GM12878 (cell line): ENCODE results near the gene CYSTM1. TPM values are rescaled to one million over a fixed set of nuclear protein-coding genes. Genes with fewer than 3 reads are reported as not detected.

Experiments used
- ATAC-seq: fragments of 200-7000 bp; cut with Tn5 transposase; 3 replicates; pipeline ENCODE4 v1.9.1; 2020; ENCODE audit warnings: mild to moderate bottlenecking, moderate library complexity
- BruUV-seq: library from RNA; stranded (reverse); fragments of 400-500 nt; replicated peaks from 2 replicates; lab custom pipeline; 2021; lab: Mats Ljungman, UMichigan
- CTCF ChIA-PET: fragments of 300-600 bp; sonication (Branson Sonifier 250); formaldehyde crosslinking; extraction: SDS; loops from one replicate; lab custom pipeline; 2021; ENCODE audit warnings: inconsistent platforms; lab: Yijun Ruan, JAX
- POLR2A ChIA-PET: fragments of 350-600 bp; formaldehyde crosslinking; extraction: SDS; loops from one replicate; lab custom pipeline; 2021; ENCODE audit warnings: inconsistent platforms; lab: Charles Lee
- RAD21 ChIA-PET: fragments of 300-600 bp; sonication (Branson Sonifier 250); formaldehyde crosslinking; loops from one replicate; lab custom pipeline; 2023; ENCODE audit warnings: antibody characterized with exemption; ENCODE audit not compliant: unreplicated experiment; lab: Charles Lee
- SMC1A ChIA-PET: fragments of 300-600 bp; sonication (Branson Sonifier 250); formaldehyde crosslinking; loops from one replicate; lab custom pipeline; 2023; ENCODE audit not compliant: unreplicated experiment, uncharacterized antibody; lab: Charles Lee
- DNase-seq: peaks from one replicate; pipeline ENCODE4 v3.0.0-alpha.2; 2011; ENCODE audit warnings: low read depth, low spot score
- FAIRE-seq: peaks from 3 replicates; lab custom pipeline; 2011; peaks lifted over from hg19 to GRCh38; lab: Jason Lieb, UNC
- H2AFZ ChIP-seq: 2 replicates; pipeline ENCODE4 v1.6.0; 2011; ENCODE audit warnings: low read depth, low read length, control low read depth; ENCODE audit not compliant: control insufficient read depth
- H3K27ac ChIP-seq: 2 replicates; pipeline ENCODE4 v1.5.1; 2011; ENCODE audit warnings: control low read depth; ENCODE audit not compliant: control insufficient read depth, insufficient read depth
- H3K27me3 ChIP-seq, 2 experiments: replicated peaks in 1 of 2; 2 replicates each; pipeline versions ENCODE4 v1.6.0 to v1.6.1; 2011; ENCODE audit warnings: low read length in 1 of 2; ENCODE audit not compliant: control insufficient read depth in 2 of 2, insufficient read depth in 2 of 2
- H3K36me3 ChIP-seq, 2 experiments: 2 replicates each; pipeline ENCODE4 v1.5.1; 2011; ENCODE audit warnings: low read length in 1 of 2; ENCODE audit not compliant: control insufficient read depth in 2 of 2, insufficient read depth in 2 of 2
- H3K4me1 ChIP-seq: 2 replicates; pipeline ENCODE4 v1.6.1; 2011; ENCODE audit warnings: mild to moderate bottlenecking, low read length, moderate library complexity, mixed read lengths; ENCODE audit not compliant: control insufficient read depth, insufficient read depth
- H3K4me2 ChIP-seq: 2 replicates; pipeline ENCODE4 v1.6.0; 2011; ENCODE audit warnings: control low read depth; ENCODE audit not compliant: control insufficient read depth, insufficient read depth
- H3K4me3 ChIP-seq: fragments of 200-600 bp; sonication (generic); 2 replicates; pipeline ENCODE4 v1.5.1; 2016
- H3K79me2 ChIP-seq: 2 replicates; pipeline ENCODE4 v1.6.0; 2011; ENCODE audit warnings: low read length; ENCODE audit not compliant: control insufficient read depth, insufficient read depth
- H3K9ac ChIP-seq: 2 replicates; pipeline ENCODE4 v1.8.0; 2011; ENCODE audit warnings: low read length, control low read depth, mixed read lengths; ENCODE audit not compliant: control insufficient read depth, insufficient read depth
- H3K9me3 ChIP-seq: replicated peaks from 3 replicates; pipeline ENCODE4 v1.5.1; 2011; ENCODE audit warnings: mild to moderate bottlenecking, low read length; ENCODE audit not compliant: control insufficient read depth, insufficient read depth
- H4K20me1 ChIP-seq: 2 replicates; pipeline ENCODE4 v1.6.0; 2011; ENCODE audit not compliant: control insufficient read depth, insufficient read depth
- ETV6 ChIP-seq, 2 experiments: fragments of 450-650 bp in 1 of 2; IDR thresholded peaks in 1 of 2; conservative IDR thresholded peaks in 1 of 2; 2 replicates each; pipeline ENCODE4 v1.6.1; 2014; ENCODE audit warnings: antibody characterized with exemption in 1 of 2, borderline replicate concordance in 1 of 2, low read depth in 1 of 2, mild to moderate bottlenecking in 1 of 2, moderate library complexity in 1 of 2
- HDAC2 ChIP-seq: fragments of 200-600 bp; sonication (generic); IDR thresholded peaks from 2 replicates; pipeline ENCODE4 v1.6.1; 2017
- HDAC6 ChIP-seq: fragments of 200-600 bp; sonication (generic); IDR thresholded peaks from one replicate; pipeline ENCODE4 v1.8.0; 2017; ENCODE audit warnings: antibody characterized with exemption; ENCODE audit not compliant: unreplicated experiment
- JUNB ChIP-seq: IDR thresholded peaks from 2 replicates; pipeline ENCODE4 v1.6.1; 2016; ENCODE audit warnings: antibody characterized with exemption, mild to moderate bottlenecking
- MYC ChIP-seq: IDR thresholded peaks from 2 replicates; pipeline ENCODE4 v1.6.1; 2011; ENCODE audit warnings: mild to moderate bottlenecking, low read length, moderate library complexity, inconsistent platforms; ENCODE audit not compliant: insufficient read depth, insufficient replicate concordance, insufficient read length, severe bottlenecking
- STAT1 ChIP-seq: fragments of 450-650 bp; conservative IDR thresholded peaks from 2 replicates; pipeline ENCODE4 v1.6.1; 2014; ENCODE audit warnings: antibody characterized with exemption, mild to moderate bottlenecking
- TCF12 ChIP-seq: IDR thresholded peaks from 2 replicates; pipeline ENCODE4 v1.6.1; 2011; ENCODE audit warnings: low read depth, mild to moderate bottlenecking, low read length
- WGBS: methylation state at CpG from one replicate; pipeline ENCODE4 v1.1.6; 2016; ENCODE audit warnings: low lambda C conversion rate; ENCODE audit not compliant: insufficient replicate concordance, insufficient coverage; ENCODE audit errors: missing lambda C conversion rate; 5-methylcytosine and 5-hydroxymethylcytosine counted together
- in situ Hi-C: fragments of 300-500 bp; cut with MboI; formaldehyde crosslinking; loops from 9 replicates; pipeline ENCODE4 v1.14.3; 2018; ENCODE audit warnings: mixed read lengths
- intact Hi-C: fragments of 100-400 bp; cut with micrococcal nuclease; formaldehyde crosslinking; loops from one replicate; pipeline ENCODE4 v1.14.2; 2022; ENCODE audit not compliant: unreplicated experiment
- polyA plus RNA-seq, 11 experiments: library from polyadenylated mRNA; depleted of rRNA in 4 of 11; unstranded in 6 of 11; stranded (reverse) in 5 of 11; fragments of >200 nt; fragmentation: Nextera tagmentation in 4 of 11; fragmentation: Illumina TruSeq in 1 of 11; extraction: Ambion mirVana in 4 of 11; extraction: Trizol in 1 of 11; gene quantifications; 1 replicate in 1 of 11; 2 replicates in 10 of 11; pipeline versions ENCODE4 v1.2.1 to v1.2.3, GENCODE V29; 2011 to 2016; ENCODE audit warnings: inconsistent platforms in 2 of 11, missing spikeins in 2 of 11, low read depth in 1 of 11
- total RNA-seq, 4 experiments: library from RNA; depleted of rRNA in 3 of 4; stranded (reverse); fragments of >200 nt in 3 of 4; fragmentation: Illumina TruSeq in 1 of 4; extraction: Trizol in 1 of 4; gene quantifications; 2 replicates each; pipeline versions ENCODE4 v1.2.1 to v1.2.3, GENCODE V29; 2013 to 2021
- TF ChIP-seq, protein P1 (sequence below): fragments of 450-650 bp; IDR thresholded peaks from 2 replicates; pipeline ENCODE4 v1.6.1; 2017; ENCODE audit warnings: mild to moderate bottlenecking, moderate library complexity
- TF ChIP-seq, protein P2 (sequence below): IDR thresholded peaks from 2 replicates; pipeline ENCODE4 v1.6.1; 2012; ENCODE audit warnings: low read depth, low read length, improper control_type of control experiment
- TF ChIP-seq, protein P3 (sequence below): fragments of 150-350 bp; IDR thresholded peaks from 2 replicates; pipeline ENCODE4 v1.6.1; 2016; ENCODE audit warnings: low read depth, low read length
- TF ChIP-seq, protein P4 (sequence below): fragments of 450-650 bp; IDR thresholded peaks from 2 replicates; pipeline ENCODE4 v1.6.1; 2017; ENCODE audit warnings: mild to moderate bottlenecking, moderate library complexity

Gene CYSTM1
- total and polyA plus RNA-seq, 10 of the 15 experiments (the other 5 are each of a cell fraction or from before 2014, with no cell fraction given), result 52.7 to 261 (median 98.7) TPM

DNA sequence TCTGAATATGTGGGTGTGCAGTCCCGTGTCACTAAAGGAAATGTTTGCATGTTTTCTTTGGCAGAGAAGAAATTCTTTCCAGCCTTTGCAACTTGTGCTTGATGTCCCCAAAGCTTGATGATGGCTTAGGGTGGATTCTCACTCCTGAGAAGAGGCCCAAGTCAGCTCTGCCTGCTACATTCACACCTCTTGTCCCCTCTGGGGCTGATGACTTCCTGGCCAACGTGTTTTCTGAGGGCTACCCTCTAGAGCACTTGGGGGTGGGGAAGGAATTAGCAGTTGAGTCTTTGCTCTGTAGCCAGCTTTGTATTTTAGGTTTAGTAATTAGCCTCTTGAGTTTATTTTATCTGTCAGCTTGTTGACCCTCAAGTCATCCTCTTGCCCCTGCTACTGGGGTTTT is 19.7 kb downstream of the CYSTM1 start:
- H3K27me3 ChIP-seq, result no peaks in the 10 kb centered on the region
- H3K4me3 ChIP-seq, result no peak overlapping the region
- BruUV-seq, result no TSS peak
- H4K20me1 ChIP-seq, result no peaks in the 10 kb centered on the region
- FAIRE-seq (no peak), DNase-seq (no peak), ATAC-seq (no peak)
- H3K79me2 ChIP-seq, result no peaks in the 10 kb centered on the region
- ChIA-PET SMC1A (interaction anchor here (1.2 kb wide), 1 partner anchor 25 kb away, joined by 7 read pairs; no protein-coding TSS in a partner anchor), RAD21 (no interaction called here), CTCF (interaction anchor here (1.3 kb wide), 1 partner anchor 50 kb away, joined by 4 read pairs; no protein-coding TSS in a partner anchor), POLR2A (interaction anchor here (1.4 kb wide), 1 partner anchor 8 kb away, joined by 8 read pairs; no protein-coding TSS in a partner anchor)
- no peak overlapping the region for H3K4me2 ChIP-seq
- H3K9me3 ChIP-seq, result no peaks in the 10 kb centered on the region
- no peak overlapping the region for H2AFZ ChIP-seq
- intact Hi-C loops (no loop called here), in situ Hi-C loops (no loop called here)
- WGBS, result 3% methylated on average over 2 of the region's 2 CpGs
- no peaks in the 10 kb centered on the region; a peak in 1 of 4 replicates for H3K36me3 ChIP-seq
- no peaks in the 10 kb centered on the region for H3K4me1 ChIP-seq
- H3K27ac ChIP-seq, result no peak overlapping the region
- no peak overlapping the region for H3K9ac ChIP-seq
- TF ChIP-seq, protein P1, sequence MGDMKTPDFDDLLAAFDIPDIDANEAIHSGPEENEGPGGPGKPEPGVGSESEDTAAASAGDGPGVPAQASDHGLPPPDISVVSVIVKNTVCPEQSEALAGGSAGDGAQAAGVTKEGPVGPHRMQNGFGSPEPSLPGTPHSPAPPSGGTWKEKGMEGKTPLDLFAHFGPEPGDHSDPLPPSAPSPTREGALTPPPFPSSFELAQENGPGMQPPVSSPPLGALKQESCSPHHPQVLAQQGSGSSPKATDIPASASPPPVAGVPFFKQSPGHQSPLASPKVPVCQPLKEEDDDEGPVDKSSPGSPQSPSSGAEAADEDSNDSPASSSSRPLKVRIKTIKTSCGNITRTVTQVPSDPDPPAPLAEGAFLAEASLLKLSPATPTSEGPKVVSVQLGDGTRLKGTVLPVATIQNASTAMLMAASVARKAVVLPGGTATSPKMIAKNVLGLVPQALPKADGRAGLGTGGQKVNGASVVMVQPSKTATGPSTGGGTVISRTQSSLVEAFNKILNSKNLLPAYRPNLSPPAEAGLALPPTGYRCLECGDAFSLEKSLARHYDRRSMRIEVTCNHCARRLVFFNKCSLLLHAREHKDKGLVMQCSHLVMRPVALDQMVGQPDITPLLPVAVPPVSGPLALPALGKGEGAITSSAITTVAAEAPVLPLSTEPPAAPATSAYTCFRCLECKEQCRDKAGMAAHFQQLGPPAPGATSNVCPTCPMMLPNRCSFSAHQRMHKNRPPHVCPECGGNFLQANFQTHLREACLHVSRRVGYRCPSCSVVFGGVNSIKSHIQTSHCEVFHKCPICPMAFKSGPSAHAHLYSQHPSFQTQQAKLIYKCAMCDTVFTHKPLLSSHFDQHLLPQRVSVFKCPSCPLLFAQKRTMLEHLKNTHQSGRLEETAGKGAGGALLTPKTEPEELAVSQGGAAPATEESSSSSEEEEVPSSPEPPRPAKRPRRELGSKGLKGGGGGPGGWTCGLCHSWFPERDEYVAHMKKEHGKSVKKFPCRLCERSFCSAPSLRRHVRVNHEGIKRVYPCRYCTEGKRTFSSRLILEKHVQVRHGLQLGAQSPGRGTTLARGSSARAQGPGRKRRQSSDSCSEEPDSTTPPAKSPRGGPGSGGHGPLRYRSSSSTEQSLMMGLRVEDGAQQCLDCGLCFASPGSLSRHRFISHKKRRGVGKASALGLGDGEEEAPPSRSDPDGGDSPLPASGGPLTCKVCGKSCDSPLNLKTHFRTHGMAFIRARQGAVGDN, result no peak
- TF ChIP-seq STAT1 (no peak), HDAC6 (no peak), HDAC2 (no peak), MYC (no peak), JUNB (no peak), ETV6 (conservative IDR thresholded peaks at IDR 0.05 in 1 of 2, IDR thresholded peaks at IDR 0.05 in 1 of 2; ENCODE audit: borderline replicate concordance in 1 of 2, low read depth in 1 of 2) (no peak), TCF12 (no peak)
- TF ChIP-seq, protein P2, sequence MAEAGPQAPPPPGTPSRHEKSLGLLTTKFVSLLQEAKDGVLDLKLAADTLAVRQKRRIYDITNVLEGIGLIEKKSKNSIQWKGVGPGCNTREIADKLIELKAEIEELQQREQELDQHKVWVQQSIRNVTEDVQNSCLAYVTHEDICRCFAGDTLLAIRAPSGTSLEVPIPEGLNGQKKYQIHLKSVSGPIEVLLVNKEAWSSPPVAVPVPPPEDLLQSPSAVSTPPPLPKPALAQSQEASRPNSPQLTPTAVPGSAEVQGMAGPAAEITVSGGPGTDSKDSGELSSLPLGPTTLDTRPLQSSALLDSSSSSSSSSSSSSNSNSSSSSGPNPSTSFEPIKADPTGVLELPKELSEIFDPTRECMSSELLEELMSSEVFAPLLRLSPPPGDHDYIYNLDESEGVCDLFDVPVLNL, result no peak
- TF ChIP-seq, protein P3, sequence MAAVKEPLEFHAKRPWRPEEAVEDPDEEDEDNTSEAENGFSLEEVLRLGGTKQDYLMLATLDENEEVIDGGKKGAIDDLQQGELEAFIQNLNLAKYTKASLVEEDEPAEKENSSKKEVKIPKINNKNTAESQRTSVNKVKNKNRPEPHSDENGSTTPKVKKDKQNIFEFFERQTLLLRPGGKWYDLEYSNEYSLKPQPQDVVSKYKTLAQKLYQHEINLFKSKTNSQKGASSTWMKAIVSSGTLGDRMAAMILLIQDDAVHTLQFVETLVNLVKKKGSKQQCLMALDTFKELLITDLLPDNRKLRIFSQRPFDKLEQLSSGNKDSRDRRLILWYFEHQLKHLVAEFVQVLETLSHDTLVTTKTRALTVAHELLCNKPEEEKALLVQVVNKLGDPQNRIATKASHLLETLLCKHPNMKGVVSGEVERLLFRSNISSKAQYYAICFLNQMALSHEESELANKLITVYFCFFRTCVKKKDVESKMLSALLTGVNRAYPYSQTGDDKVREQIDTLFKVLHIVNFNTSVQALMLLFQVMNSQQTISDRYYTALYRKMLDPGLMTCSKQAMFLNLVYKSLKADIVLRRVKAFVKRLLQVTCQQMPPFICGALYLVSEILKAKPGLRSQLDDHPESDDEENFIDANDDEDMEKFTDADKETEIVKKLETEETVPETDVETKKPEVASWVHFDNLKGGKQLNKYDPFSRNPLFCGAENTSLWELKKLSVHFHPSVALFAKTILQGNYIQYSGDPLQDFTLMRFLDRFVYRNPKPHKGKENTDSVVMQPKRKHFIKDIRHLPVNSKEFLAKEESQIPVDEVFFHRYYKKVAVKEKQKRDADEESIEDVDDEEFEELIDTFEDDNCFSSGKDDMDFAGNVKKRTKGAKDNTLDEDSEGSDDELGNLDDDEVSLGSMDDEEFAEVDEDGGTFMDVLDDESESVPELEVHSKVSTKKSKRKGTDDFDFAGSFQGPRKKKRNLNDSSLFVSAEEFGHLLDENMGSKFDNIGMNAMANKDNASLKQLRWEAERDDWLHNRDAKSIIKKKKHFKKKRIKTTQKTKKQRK, result no peak
- TF ChIP-seq, protein P4, sequence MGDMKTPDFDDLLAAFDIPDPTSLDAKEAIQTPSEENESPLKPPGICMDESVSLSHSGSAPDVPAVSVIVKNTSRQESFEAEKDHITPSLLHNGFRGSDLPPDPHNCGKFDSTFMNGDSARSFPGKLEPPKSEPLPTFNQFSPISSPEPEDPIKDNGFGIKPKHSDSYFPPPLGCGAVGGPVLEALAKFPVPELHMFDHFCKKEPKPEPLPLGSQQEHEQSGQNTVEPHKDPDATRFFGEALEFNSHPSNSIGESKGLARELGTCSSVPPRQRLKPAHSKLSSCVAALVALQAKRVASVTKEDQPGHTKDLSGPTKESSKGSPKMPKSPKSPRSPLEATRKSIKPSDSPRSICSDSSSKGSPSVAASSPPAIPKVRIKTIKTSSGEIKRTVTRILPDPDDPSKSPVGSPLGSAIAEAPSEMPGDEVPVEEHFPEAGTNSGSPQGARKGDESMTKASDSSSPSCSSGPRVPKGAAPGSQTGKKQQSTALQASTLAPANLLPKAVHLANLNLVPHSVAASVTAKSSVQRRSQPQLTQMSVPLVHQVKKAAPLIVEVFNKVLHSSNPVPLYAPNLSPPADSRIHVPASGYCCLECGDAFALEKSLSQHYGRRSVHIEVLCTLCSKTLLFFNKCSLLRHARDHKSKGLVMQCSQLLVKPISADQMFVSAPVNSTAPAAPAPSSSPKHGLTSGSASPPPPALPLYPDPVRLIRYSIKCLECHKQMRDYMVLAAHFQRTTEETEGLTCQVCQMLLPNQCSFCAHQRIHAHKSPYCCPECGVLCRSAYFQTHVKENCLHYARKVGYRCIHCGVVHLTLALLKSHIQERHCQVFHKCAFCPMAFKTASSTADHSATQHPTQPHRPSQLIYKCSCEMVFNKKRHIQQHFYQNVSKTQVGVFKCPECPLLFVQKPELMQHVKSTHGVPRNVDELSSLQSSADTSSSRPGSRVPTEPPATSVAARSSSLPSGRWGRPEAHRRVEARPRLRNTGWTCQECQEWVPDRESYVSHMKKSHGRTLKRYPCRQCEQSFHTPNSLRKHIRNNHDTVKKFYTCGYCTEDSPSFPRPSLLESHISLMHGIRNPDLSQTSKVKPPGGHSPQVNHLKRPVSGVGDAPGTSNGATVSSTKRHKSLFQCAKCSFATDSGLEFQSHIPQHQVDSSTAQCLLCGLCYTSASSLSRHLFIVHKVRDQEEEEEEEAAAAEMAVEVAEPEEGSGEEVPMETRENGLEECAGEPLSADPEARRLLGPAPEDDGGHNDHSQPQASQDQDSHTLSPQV, result no peak
